H1 (cell line): Measurements from ENCODE around the gene PPCDC. TPM values are rescaled to one million over a fixed set of nuclear protein-coding genes. Genes with fewer than 3 reads are reported as not detected.
A peak's percentile ranks its signal among the peaks of the same experiment; 100 is the strongest.

Experiments used
- CBX5 ChIP-seq: fragments of 300-800, 300-1000 bp; sonication (generic); IDR thresholded peaks from 2 replicates; pipeline ENCODE4 v1.7.1; 2016; ENCODE audit warnings: antibody characterized with exemption, low read length, low read depth
- CHD2 ChIP-seq: IDR thresholded peaks from 2 replicates; pipeline ENCODE4 v1.6.1; 2012; ENCODE audit warnings: low read length, improper control_type of control experiment
- CTBP2 ChIP-seq: IDR thresholded peaks from 2 replicates; pipeline ENCODE4 v1.7.0; 2011; ENCODE audit warnings: borderline replicate concordance, mild to moderate bottlenecking, moderate library complexity, mixed read lengths, low read length; ENCODE audit not compliant: insufficient read depth, insufficient read length
- CTCF ChIP-seq, 3 experiments: IDR thresholded peaks; 1 replicate in 2 of 3; 2 replicates in 1 of 3; pipeline versions ENCODE4 v1.5.1 to v1.6.1; 2011; ENCODE audit warnings: low read length in 3 of 3, mild to moderate bottlenecking in 3 of 3, inconsistent platforms in 2 of 3, low read depth in 1 of 3, moderate library complexity in 1 of 3; ENCODE audit not compliant: insufficient read depth in 1 of 3; ENCODE audit errors: control extremely low read depth in 1 of 3
- E2F6 ChIP-seq: IDR thresholded peaks from 2 replicates; pipeline ENCODE4 v1.6.1; 2012; ENCODE audit warnings: inconsistent platforms
- EGR1 ChIP-seq: IDR thresholded peaks from 2 replicates; pipeline ENCODE4 v1.6.1; 2011; ENCODE audit warnings: low read depth, low read length, borderline replicate concordance
- EP300 ChIP-seq, 2 experiments: IDR thresholded peaks; 1 replicate in 1 of 2; 2 replicates in 1 of 2; pipeline ENCODE4 v1.6.1; 2011 to 2012; ENCODE audit warnings: low read depth in 2 of 2, low read length in 2 of 2, mild to moderate bottlenecking in 2 of 2, borderline replicate concordance in 1 of 2, inconsistent platforms in 1 of 2, moderate library complexity in 1 of 2
- EZH2 ChIP-seq: fragments of 200-600 bp; sonication (generic); IDR thresholded peaks from 2 replicates; pipeline ENCODE4 v1.7.1; 2012; ENCODE audit warnings: low read depth, mild to moderate bottlenecking, moderate library complexity, low read length, inconsistent platforms; ENCODE audit not compliant: severe bottlenecking
- FOSL1 ChIP-seq: IDR thresholded peaks from 2 replicates; pipeline ENCODE4 v1.6.1; 2011; ENCODE audit warnings: mild to moderate bottlenecking, low read depth, low read length, moderate library complexity; ENCODE audit not compliant: insufficient read depth
- HDAC6 ChIP-seq: IDR thresholded peaks from one replicate; pipeline ENCODE4 v1.7.1; 2012; ENCODE audit warnings: low read depth, mild to moderate bottlenecking, inconsistent platforms, low read length, moderate library complexity
- KDM5A ChIP-seq: fragments of 200-600 bp; IDR thresholded peaks from 2 replicates; pipeline ENCODE4 v1.7.1; 2012; ENCODE audit warnings: mild to moderate bottlenecking, low read length, inconsistent platforms, mixed read lengths
- MAX ChIP-seq: IDR thresholded peaks from 2 replicates; pipeline ENCODE4 v1.6.1; 2012; ENCODE audit warnings: inconsistent platforms
- NANOG ChIP-seq: IDR thresholded peaks from 2 replicates; pipeline ENCODE4 v1.6.1; 2011; ENCODE audit warnings: low read length, low read depth, mild to moderate bottlenecking, inconsistent platforms; ENCODE audit not compliant: insufficient read depth, poor library complexity, severe bottlenecking
- POLR2AphosphoS5 ChIP-seq: IDR thresholded peaks from 2 replicates; pipeline ENCODE4 v1.6.1; 2011; ENCODE audit warnings: low read depth, low read length
- SAP30 ChIP-seq: fragments of 300-600 bp; sonication (generic); IDR thresholded peaks from 2 replicates; pipeline ENCODE4 v1.7.1; 2012; ENCODE audit warnings: low read length, moderate library complexity, mild to moderate bottlenecking, inconsistent platforms; ENCODE audit not compliant: insufficient read depth, insufficient replicate concordance
- SIRT6 ChIP-seq: IDR thresholded peaks from one replicate; pipeline ENCODE4 v1.7.1; 2012; ENCODE audit warnings: low read length, inconsistent platforms
- SP1 ChIP-seq: IDR thresholded peaks from 2 replicates; pipeline ENCODE4 v1.6.1; 2011; ENCODE audit warnings: low read depth, low read length
- SRF ChIP-seq: IDR thresholded peaks from 2 replicates; pipeline ENCODE4 v1.6.1; 2011; ENCODE audit warnings: mild to moderate bottlenecking, low read depth, low read length, moderate library complexity
- TAF7 ChIP-seq: optimal IDR thresholded peaks from 2 replicates; pipeline ENCODE3; 2011; ENCODE audit warnings: low read depth, mild to moderate bottlenecking, inconsistent platforms, low read length, moderate library complexity, borderline replicate concordance
- TBP ChIP-seq: IDR thresholded peaks from 2 replicates; pipeline ENCODE4 v1.6.1; 2011; ENCODE audit warnings: low read depth, low read length, improper control_type of control experiment
- YY1 ChIP-seq: IDR thresholded peaks from 2 replicates; pipeline ENCODE4 v1.6.1; 2011; ENCODE audit warnings: low read depth, mild to moderate bottlenecking, low read length
- polyA plus RNA-seq, 7 experiments: library from polyadenylated mRNA; depleted of rRNA in 3 of 7; stranded (reverse) in 5 of 7; unstranded in 2 of 7; fragments of >200 nt in 5 of 7; fragments of 200-250 nt in 2 of 7; gene quantifications; 1 replicate in 5 of 7; 2 replicates in 1 of 7; 4 replicates in 1 of 7; pipeline versions ENCODE4 v1.2.1 to v1.2.3, GENCODE V29; 2011 to 2013; ENCODE audit warnings: missing spikeins in 2 of 7, mixed read lengths in 2 of 7
- total RNA-seq: library from RNA; stranded (reverse); fragmentation: NEBNext Ultra II Directional; extraction: Animal tissue kit (Norgen Biotek cat#: 25700); gene quantifications from 2 replicates; pipeline ENCODE4 v1.2.1, GENCODE V29; 2021

Gene PPCDC
- total and polyA plus RNA-seq, 2 of the 8 experiments (the other 6 are each of a cell fraction or from before 2014, with no cell fraction given), result 11.3 to 29.7 TPM

- TF ChIP-seq KDM5A (no peak; the same call in 1 of the 2 replicates), CTBP2 (no peak), CTCF (IDR thresholded peaks at IDR 0.05; ENCODE audit: control extremely low read depth in 1 of 3, insufficient read depth in 1 of 3, low read depth in 1 of 3, low read length in 3 of 3) (no peak), EGR1 (no peak; the same call in 1 of the 2 replicates), TBP (peak; percentile 75; the same call in 1 of the 2 replicates), YY1 (peak; percentile 7; the same call in 1 of the 2 replicates), SP1 (no peak), POLR2AphosphoS5 (peak; percentile 97), E2F6 (no peak), TAF7 (peak; percentile 55), SAP30 (no peak), EZH2 (no peak), CBX5 (no peak), CHD2 (peak; percentile 99), MAX (peak; percentile 50), HDAC6 (no peak), FOSL1 (no peak), EP300 (IDR thresholded peaks at IDR 0.05; ENCODE audit: borderline replicate concordance in 1 of 2, low read depth in 2 of 2, low read length in 2 of 2) (no peak), NANOG (no peak), SRF (no peak), SIRT6 (no peak)
Observed at GRCh38 chr15:75023181-75023871, at the start of gene PPCDC (continued).
